GM13976 (cell line): ENCODE data around the gene KDM7A.
"Not testable (repeated sequence)": the region's sequence is repeated elsewhere in the genome, so short reads cannot be mapped to it uniquely, and the experiment has no call there.

Experiments used
- DNase-seq: peaks from one replicate; pipeline ENCODE4 v3.0.0; 2012; ENCODE audit warnings: low spot score
- in situ Hi-C: fragments of 300-500 bp; cut with MboI; formaldehyde crosslinking; loops from one replicate; pipeline ENCODE4 v1.12.0; 2022; ENCODE audit warnings: low sequenced_read_pairs, mixed read lengths, inconsistent platforms; ENCODE audit not compliant: unreplicated experiment
- TF ChIP-seq, protein P1 (sequence below): IDR thresholded peaks from 2 replicates; pipeline ENCODE4 v1.5.1; 2012; ENCODE audit warnings: borderline replicate concordance, mild to moderate bottlenecking; ENCODE audit not compliant: insufficient read depth; ENCODE audit errors: extremely low read depth, missing control alignments, control extremely low read depth

Gene KDM7A

DNA sequence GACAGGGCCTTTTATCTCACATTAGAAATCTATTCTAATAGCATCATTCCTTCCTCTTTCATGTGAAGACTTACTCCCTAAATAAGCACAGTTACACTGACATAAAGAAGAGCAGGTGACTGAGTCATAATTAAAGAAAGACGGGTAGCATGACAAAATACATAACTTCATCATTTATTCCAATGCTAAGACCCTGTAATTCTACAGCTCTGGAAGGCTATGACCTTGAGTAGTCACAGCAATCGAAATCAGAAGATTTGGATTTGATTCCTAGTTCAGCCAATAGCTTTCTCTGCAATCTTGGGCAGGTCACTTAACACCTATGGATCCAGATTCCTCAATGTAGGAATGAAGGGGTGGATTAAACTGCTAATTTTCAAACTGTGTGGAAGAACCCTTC, 42.7 kb downstream of the KDM7A start:
- in situ Hi-C loops, result no loop called here
- no peak for DNase-seq
- TF ChIP-seq, protein P1, sequence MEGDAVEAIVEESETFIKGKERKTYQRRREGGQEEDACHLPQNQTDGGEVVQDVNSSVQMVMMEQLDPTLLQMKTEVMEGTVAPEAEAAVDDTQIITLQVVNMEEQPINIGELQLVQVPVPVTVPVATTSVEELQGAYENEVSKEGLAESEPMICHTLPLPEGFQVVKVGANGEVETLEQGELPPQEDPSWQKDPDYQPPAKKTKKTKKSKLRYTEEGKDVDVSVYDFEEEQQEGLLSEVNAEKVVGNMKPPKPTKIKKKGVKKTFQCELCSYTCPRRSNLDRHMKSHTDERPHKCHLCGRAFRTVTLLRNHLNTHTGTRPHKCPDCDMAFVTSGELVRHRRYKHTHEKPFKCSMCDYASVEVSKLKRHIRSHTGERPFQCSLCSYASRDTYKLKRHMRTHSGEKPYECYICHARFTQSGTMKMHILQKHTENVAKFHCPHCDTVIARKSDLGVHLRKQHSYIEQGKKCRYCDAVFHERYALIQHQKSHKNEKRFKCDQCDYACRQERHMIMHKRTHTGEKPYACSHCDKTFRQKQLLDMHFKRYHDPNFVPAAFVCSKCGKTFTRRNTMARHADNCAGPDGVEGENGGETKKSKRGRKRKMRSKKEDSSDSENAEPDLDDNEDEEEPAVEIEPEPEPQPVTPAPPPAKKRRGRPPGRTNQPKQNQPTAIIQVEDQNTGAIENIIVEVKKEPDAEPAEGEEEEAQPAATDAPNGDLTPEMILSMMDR, result no peak

DNA sequence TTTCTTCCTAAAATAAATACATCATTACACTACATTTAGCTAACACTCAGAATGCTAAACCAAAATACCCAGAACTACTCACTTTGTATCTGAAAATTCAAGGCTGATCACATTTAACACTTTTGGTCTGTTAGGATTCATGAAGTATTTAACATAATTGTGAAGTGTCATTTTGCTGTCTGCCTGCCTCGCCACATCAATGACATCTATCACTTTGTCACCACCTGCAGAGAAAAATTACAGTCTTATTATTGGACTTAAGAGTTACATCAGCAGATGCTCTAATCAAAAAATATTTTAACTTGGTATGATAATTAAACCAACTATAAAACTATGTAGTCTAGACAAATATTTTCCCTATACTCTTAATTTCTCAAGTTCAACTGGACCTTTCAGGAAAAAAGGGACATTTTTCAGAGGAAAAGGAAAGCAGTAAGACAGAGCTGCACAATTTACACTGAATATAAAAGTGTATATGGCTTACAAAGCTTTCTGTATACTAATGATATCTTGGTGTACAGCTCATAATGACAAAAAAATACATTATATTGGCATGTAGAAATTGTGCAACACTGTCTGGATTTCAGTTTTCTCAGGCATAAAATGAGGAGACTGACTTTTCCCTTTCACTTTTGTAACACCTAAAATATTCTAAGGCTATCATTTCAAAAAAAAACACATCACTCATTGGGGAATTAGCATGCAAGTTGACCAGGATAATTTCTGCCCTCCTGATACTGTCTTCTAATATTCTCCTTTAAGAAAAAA, 49.2 kb downstream of the KDM7A start:
- DNase-seq, result no peak
- in situ Hi-C loops, result no loop called here
- TF ChIP-seq, protein P1, result no peak

DNA sequence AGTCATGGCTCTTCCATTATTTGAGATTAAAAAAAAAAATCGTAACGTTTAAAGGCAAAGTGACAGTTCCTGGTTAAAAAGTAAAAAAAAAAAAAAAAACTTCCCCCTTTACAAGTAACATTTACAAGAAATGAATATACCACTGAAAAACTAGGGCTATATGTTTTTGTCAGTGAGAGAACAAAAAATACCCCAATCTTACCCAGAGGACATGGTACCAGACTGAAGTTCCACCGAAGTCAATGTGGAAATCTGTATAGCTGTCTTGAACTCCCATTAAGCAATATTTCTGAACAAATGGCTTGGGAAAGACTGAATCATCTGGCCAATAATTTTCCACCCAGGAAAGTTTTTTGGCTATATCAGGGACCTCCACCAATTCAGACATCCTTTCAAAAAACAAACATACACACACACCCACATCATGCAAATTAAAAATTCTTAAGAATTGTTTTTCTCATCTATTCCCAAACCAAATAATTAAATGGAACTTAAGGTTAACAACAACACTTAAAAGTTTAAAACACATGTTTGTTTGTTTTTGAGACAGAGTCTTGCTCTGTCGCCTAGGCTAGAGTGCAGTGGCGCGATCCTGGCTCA, 50.2 kb downstream of the KDM7A start:
- DNase-seq, result no peak
- in situ Hi-C loops, result no loop called here
- TF ChIP-seq, protein P1, result no peak

DNA sequence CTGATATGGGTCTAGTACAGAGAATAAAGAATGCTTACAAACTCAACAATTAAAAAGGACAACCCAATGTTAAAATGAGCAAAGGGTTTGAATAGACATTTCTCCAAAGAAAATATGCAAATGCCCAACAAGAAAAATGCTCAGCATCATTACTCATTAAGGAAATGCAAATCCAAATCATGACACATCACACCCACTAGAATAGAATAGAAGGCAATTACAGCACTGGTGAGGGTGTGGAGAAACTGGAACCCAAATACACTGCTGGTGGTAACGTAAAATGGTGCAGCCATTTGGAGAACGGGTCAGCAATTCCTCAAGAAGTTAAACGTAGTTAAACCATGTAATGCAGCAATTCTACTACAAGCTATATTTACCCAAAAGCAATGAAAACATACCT, 53.8 kb downstream of the KDM7A start:
- in situ Hi-C loops, result no loop called here
- no peak for DNase-seq
- TF ChIP-seq, protein P1, result no peak

DNA sequence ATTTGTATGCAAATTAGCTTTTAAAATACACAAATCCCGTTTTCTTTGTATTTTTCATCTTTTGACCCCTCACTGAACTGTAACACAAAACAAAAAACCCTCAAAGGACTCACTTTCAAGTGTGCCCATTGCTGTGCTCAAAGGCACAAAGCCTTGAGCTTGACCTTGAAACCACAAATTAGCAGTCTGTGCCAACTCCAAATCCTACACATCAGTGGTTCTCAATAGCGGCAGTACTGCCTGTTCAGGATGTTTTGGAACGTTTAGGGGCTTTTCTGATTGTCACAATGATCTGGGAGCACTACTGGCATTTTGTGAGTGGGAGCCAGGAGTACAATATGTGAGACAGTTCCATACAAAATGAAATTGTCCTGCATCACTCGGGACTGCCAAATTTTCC, 55.5 kb downstream of the KDM7A start:
- TF ChIP-seq, protein P1, result no peak
- no peak for DNase-seq
- in situ Hi-C loops, result no loop called here

DNA sequence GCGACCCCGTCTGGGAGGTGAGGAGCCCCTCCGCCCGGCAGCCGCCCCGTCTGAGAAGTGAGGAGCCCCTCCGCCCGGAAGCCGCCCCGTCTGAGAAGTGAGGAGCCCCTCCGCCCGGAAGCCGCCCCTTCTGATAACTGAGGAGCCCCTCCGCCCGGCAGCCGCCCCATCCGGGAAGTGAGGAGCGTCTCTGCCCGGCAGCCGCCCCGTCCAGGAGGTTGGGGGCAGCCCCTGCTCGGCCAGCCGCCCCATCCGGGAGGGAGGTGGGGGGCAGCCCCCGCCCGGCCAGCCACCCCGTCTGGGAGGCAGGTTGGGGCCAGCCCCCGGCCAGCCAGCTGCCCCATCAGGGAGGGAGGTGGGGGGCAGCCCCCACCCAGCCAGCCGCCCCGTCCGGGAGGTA, 62.0 kb downstream of the KDM7A start:
- DNase-seq, in situ Hi-C loops: not testable (repeated sequence)

DNA sequence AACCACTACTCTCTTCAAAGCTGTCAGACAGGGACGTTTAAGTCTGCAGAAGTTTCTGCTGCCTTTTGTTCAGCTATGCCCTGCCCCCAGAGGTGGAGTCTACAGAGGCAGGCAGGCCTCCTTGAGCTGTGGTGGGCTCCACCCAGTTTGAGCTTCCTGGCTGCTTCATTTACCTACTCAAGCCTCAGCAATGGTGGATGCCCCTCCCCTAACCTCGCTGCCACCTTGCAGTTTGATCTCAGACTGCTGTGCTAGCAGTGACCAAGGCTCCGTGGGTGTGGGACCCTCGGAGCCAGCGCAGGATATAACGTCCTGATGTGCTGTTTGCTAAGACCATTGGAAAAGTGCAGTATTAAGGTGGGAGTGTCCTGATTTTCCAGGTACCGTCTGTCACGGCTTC, 68.0 kb downstream of the KDM7A start:
- in situ Hi-C loops, DNase-seq: not testable (repeated sequence)
